Spinal cord (tissue), 10 donors: ENCODE data around the gene MTMR2. TPM values are rescaled to one million over a fixed set of nuclear protein-coding genes. Genes with fewer than 3 reads are reported as not detected.
A peak's percentile ranks its signal among the peaks of the same experiment; 100 is the strongest.
"Not testable (repeated sequence)": the region's sequence is repeated elsewhere in the genome, so short reads cannot be mapped to it uniquely, and the experiment has no call there.

Source experiments
- DNase-seq, 6 donors: peaks; one replicate each; pipeline versions ENCODE4 v3.0.0 to v3.0.0-alpha.2; 2013 to 2015; ENCODE audit warnings: low spot score in 6 of 6, low read depth in 4 of 6
- H3K27ac ChIP-seq: one replicate; pipeline ENCODE4 v1.5.1; 2013; ENCODE audit warnings: low read depth, low read length, control low read depth
- H3K27me3 ChIP-seq: one replicate; pipeline ENCODE4 v1.6.1; 2013; ENCODE audit warnings: low read length; ENCODE audit not compliant: control insufficient read depth, insufficient read depth
- H3K36me3 ChIP-seq: one replicate; pipeline ENCODE4 v1.6.1; 2013; ENCODE audit warnings: low read length; ENCODE audit not compliant: control insufficient read depth, insufficient read depth
- H3K4me1 ChIP-seq: one replicate; pipeline ENCODE4 v1.6.1; 2013; ENCODE audit warnings: low read length; ENCODE audit not compliant: control insufficient read depth, insufficient read depth
- H3K4me3 ChIP-seq: one replicate; pipeline ENCODE4 v1.5.1; 2013; ENCODE audit warnings: low read depth, low read length, control low read depth
- H3K9me3 ChIP-seq: one replicate; pipeline ENCODE4 v1.6.1; 2013; ENCODE audit warnings: low read length; ENCODE audit not compliant: control insufficient read depth, insufficient read depth
- WGBS: methylation state at CpG from one replicate; pipeline ENCODE4 v1.1.5; 2013; ENCODE audit warnings: missing lambda C conversion rate; ENCODE audit not compliant: insufficient coverage; 5-methylcytosine and 5-hydroxymethylcytosine counted together
- polyA plus RNA-seq, 2 donors: library from polyadenylated mRNA; unstranded; fragments of 120-200 nt; gene quantifications; one replicate each; pipeline ENCODE4 v1.2.1, GENCODE V29; 2013; ENCODE audit not compliant: insufficient read length in 2 of 2
- total RNA-seq, 2 donors: library from RNA; depleted of rRNA in 1 of 2; stranded (reverse); fragments of 120-200 nt in 1 of 2; fragments of >200 nt in 1 of 2; gene quantifications; one replicate each; pipeline versions ENCODE4 v1.2.3 to v1.2.4, GENCODE V29; 2013 to 2014
- donor health status: healthy.

MTMR2 gene
- total and polyA plus RNA-seq, 4 donors: 33.5 to 54.3 (median 41.2) TPM

DNA sequence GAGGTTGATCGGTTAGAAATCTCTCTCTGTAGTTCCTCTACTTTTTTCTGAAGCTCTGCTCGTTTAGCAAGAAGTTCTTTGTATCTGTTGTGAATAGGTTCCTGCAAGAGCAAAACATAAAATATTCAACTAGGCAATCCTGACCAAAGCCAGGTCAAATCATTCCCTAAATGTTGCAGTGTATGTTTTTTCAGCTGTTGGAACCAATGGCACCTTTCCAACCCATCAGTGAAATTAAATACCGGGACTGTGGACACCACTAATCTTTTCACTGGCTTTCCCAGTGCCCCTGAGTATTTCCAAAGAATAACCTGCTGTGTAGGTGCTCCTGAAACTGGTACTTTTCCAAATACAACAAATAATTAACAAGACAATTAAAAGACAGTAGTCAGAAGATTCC lies 88.6 kb downstream of the MTMR2 start:
- Histone ChIP-seq H3K4me1 (no peaks in the 10 kb centered on the region), H3K4me3 (no peak overlapping the region), H3K27me3 (no peaks in the 10 kb centered on the region), H3K9me3 (no peaks in the 10 kb centered on the region), H3K36me3 (no peaks in the 10 kb centered on the region), H3K27ac (peak overlapping the region; percentile 4)
- DNase-seq: peak in 1 of 6 donors; percentile 52
- 20% methylated on average over 1 of the region's 3 CpGs for WGBS

- DNase-seq: no peak
- WGBS: no CpG with 5 or more reads among the region's 1 CpG
- Histone ChIP-seq H3K27ac (no peak overlapping the region), H3K27me3 (no peaks in the 10 kb centered on the region), H3K9me3 (no peaks in the 10 kb centered on the region), H3K4me3 (no peak overlapping the region), H3K4me1 (no peaks in the 10 kb centered on the region), H3K36me3 (no peaks in the 10 kb centered on the region)
Observed at GRCh38 chr11:95833378-95833777, 90.5 kb downstream of the MTMR2 start.

- H3K36me3 ChIP-seq: no peaks in the 10 kb centered on the region
- no peaks in the 10 kb centered on the region for H3K4me1 ChIP-seq
- no peaks in the 10 kb centered on the region for H3K9me3 ChIP-seq
- WGBS: 96% methylated on average over 2 of the region's 3 CpGs
- no peak for DNase-seq
- no peak overlapping the region for H3K4me3 ChIP-seq
- no peaks in the 10 kb centered on the region for H3K27me3 ChIP-seq
- no peak overlapping the region for H3K27ac ChIP-seq
Observed at GRCh38 chr11:95832763-95833162, 91.1 kb downstream of the MTMR2 start.

- no CpG with 5 or more reads among the region's 2 CpGs for WGBS
- H3K27ac ChIP-seq: no peak overlapping the region
- no peaks in the 10 kb centered on the region for H3K27me3 ChIP-seq
- no peaks in the 10 kb centered on the region for H3K36me3 ChIP-seq
- no peaks in the 10 kb centered on the region for H3K4me1 ChIP-seq
- peak in 1 of 6 donors; percentile 16 for DNase-seq
- H3K4me3 ChIP-seq: no peak overlapping the region
- no peaks in the 10 kb centered on the region for H3K9me3 ChIP-seq
Observed at GRCh38 chr11:95831198-95831883, 92.6 kb downstream of the MTMR2 start.

DNA sequence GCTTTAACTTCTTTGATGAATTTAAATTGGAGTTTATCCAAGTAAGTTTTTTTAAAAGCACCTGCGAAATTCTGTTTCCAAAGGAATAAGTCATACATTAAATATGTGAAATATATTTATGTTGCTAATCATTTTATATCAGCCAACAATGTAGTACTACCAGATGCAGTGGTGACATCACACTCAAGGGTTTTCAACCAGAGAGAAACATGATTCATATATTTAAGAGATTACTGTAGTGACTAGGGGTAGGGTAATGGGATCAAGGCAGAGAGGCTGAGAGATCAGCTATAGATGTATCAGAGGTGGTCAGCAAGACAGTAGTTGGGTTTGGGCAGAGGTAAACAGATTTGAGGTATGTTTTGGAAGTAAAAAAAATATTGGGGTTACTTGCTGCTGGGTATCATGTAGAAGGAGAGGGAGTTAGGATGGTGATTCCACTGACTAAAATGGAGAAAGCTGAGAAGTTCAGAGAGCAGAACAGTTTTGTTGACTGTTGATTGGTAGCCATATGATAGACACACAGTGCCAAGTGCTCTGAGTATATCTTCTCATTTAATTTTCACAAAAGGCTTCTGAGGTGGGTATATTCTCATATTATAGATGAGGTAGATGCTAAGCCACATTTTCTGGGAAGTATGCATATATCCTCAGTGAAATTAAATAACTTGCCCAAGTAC lies 94.2 kb downstream of the MTMR2 start:
- DNase-seq: no peak
- no CpG with 5 or more reads among the region's 1 CpG for WGBS
- no peak overlapping the region for H3K27ac ChIP-seq
- no peaks in the 10 kb centered on the region for H3K36me3 ChIP-seq
- H3K4me1 ChIP-seq: no peaks in the 10 kb centered on the region
- H3K4me3 ChIP-seq: no peak overlapping the region
- H3K27me3 ChIP-seq: no peaks in the 10 kb centered on the region
- no peaks in the 10 kb centered on the region for H3K9me3 ChIP-seq

DNA sequence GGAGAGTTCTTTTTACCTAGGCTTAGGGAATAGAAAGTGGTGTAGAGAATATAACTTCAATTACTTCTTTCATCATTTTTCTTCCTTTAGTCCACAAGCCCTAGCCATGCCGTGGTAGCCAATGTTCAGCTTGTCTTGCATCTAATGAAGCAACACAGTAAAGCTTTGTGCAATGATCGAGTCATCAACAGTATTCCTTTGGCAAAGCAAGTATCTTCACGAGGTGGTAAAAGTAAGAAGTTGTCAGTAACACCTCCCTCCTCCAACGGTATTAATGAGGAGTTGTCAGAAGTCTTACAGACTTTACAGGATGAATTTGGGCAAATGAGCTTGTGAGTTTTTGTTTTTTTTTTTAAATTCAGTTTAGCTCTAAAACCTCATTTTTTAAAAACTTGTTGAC lies 96.2 kb downstream of the MTMR2 start:
- H3K36me3 ChIP-seq: no peaks in the 10 kb centered on the region
- H3K27ac ChIP-seq: no peak overlapping the region
- no peak overlapping the region for H3K4me3 ChIP-seq
- H3K27me3 ChIP-seq: no peaks in the 10 kb centered on the region
- DNase-seq: no peak
- no peaks in the 10 kb centered on the region for H3K9me3 ChIP-seq
- H3K4me1 ChIP-seq: no peaks in the 10 kb centered on the region
- no CpG with 5 or more reads among the region's 4 CpGs for WGBS

DNA sequence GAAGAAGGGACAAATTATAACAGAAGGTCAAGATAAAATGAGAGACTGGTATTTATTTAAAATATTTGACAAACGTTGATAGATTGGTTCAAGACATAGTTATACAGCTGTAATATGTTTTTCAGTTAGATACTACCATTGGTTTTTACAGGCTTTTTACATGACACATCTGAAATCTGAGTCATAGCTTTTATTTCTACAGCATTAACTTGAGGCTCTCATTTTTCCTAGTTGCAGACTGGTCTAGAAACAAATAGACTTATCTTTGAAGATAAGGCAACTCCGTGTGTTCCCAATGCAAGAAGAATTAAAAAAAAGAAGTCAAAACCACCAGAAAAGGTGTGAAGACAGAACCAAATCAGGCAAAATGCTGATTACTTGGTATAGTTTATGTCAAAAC lies 102.3 kb downstream of the MTMR2 start:
- WGBS: no CpG with 5 or more reads among the region's 2 CpGs
- Histone ChIP-seq H3K27ac (no peak overlapping the region), H3K36me3 (no peaks in the 10 kb centered on the region), H3K9me3 (no peaks in the 10 kb centered on the region), H3K4me1 (no peaks in the 10 kb centered on the region), H3K27me3 (no peaks in the 10 kb centered on the region), H3K4me3 (no peak overlapping the region)
- no peak for DNase-seq

GRCh38 chr11:95816037-95816436 lies 107.9 kb downstream of the MTMR2 start:
- no peaks in the 10 kb centered on the region for H3K9me3 ChIP-seq
- no peak for DNase-seq
- WGBS: no CpG with 5 or more reads among the region's 2 CpGs
- H3K4me3 ChIP-seq: no peak overlapping the region
- peaks cover 6% of the 10 kb centered on the region for H3K36me3 ChIP-seq
- H3K4me1 ChIP-seq: no peaks in the 10 kb centered on the region
- H3K27me3 ChIP-seq: no peaks in the 10 kb centered on the region
- no peak overlapping the region for H3K27ac ChIP-seq

DNA sequence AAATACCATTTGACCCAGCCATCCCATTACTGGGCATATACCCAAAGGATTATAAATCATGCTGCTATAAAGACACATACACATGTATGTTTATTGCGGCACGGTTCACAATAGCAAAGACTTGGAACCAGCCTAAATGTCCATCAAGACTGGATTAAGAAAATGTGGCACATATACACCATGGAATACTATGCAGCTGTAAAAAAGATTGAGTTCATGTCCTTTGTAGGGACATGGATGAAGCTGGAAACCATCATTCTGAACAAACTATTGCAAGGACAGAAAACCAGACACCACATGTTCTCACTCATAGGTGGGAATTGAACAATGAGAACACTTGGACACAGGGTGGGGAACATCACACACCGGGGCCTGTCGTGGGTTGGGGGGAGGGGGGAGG lies 112.9 kb downstream of the MTMR2 start:
- H3K27ac ChIP-seq, DNase-seq, H3K4me3 ChIP-seq, H3K27me3 ChIP-seq, H3K4me1 ChIP-seq, H3K9me3 ChIP-seq: not testable (repeated sequence)
- H3K36me3 ChIP-seq: peaks cover 12% of the 10 kb centered on the region
- no CpG with 5 or more reads among the region's 4 CpGs for WGBS

GRCh38 chr11:95806464-95806863 lies 117.4 kb downstream of the MTMR2 start:
- H3K36me3 ChIP-seq, H3K4me3 ChIP-seq, H3K9me3 ChIP-seq, H3K27me3 ChIP-seq, DNase-seq, H3K4me1 ChIP-seq, H3K27ac ChIP-seq: not testable (repeated sequence)
- 98% methylated on average over 6 of the region's 6 CpGs for WGBS
